ENCODE results near the gene FOXF2.

The FOXF2 gene

DNA sequence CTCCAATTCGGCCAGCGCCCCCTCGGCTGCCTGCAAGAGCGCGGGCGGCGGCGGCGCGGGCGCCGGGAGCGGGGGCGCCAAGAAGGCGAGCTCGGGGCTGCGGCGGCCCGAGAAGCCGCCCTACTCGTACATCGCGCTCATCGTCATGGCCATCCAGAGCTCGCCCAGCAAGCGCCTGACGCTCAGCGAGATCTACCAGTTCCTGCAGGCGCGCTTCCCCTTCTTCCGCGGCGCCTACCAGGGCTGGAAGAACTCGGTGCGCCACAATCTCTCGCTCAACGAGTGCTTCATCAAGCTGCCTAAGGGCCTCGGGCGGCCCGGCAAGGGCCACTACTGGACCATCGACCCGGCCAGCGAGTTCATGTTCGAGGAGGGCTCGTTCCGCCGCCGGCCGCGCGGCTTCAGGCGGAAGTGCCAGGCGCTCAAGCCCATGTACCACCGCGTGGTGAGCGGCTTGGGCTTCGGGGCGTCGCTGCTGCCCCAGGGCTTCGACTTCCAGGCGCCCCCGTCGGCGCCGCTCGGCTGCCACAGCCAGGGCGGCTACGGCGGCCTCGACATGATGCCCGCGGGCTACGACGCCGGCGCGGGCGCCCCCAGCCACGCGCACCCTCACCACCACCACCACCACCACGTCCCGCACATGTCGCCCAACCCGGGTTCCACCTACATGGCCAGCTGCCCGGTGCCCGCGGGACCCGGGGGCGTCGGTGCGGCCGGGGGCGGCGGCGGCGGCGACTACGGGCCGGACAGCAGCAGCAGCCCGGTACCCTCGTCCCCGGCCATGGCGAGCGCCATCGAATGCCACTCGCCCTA, 963 bp downstream of the FOXF2 start:
- peak; percentile 61 for DNase-seq (ENCODE audit: low read depth)
- TF ChIP-seq CTCF (conservative IDR thresholded peaks at IDR 0.05; ENCODE audit: control insufficient read depth, insufficient read depth, low read depth, low read length): no peak
- H3K4me3 ChIP-seq (ENCODE audit: control insufficient read depth, low read depth, low read length): peak overlapping the region; percentile 55

GRCh38 chr6:1390946-1391799, 1.8 kb downstream of the FOXF2 start:
- peak; percentile 49 for DNase-seq (ENCODE audit: low read depth)
- H3K4me3 ChIP-seq (ENCODE audit: control insufficient read depth, low read depth, low read length): peak overlapping the region; percentile 55
- TF ChIP-seq CTCF (conservative IDR thresholded peaks at IDR 0.05; ENCODE audit: control insufficient read depth, insufficient read depth, low read depth, low read length): no peak

- peak overlapping the region; percentile 55 for H3K4me3 ChIP-seq (ENCODE audit: control insufficient read depth, low read depth, low read length)
- no peak for DNase-seq (ENCODE audit: low read depth)
- no peak for TF ChIP-seq CTCF (conservative IDR thresholded peaks at IDR 0.05; ENCODE audit: control insufficient read depth, insufficient read depth, low read depth, low read length)
Observed at GRCh38 chr6:1391800-1392309, 2.5 kb downstream of the FOXF2 start.

DNA sequence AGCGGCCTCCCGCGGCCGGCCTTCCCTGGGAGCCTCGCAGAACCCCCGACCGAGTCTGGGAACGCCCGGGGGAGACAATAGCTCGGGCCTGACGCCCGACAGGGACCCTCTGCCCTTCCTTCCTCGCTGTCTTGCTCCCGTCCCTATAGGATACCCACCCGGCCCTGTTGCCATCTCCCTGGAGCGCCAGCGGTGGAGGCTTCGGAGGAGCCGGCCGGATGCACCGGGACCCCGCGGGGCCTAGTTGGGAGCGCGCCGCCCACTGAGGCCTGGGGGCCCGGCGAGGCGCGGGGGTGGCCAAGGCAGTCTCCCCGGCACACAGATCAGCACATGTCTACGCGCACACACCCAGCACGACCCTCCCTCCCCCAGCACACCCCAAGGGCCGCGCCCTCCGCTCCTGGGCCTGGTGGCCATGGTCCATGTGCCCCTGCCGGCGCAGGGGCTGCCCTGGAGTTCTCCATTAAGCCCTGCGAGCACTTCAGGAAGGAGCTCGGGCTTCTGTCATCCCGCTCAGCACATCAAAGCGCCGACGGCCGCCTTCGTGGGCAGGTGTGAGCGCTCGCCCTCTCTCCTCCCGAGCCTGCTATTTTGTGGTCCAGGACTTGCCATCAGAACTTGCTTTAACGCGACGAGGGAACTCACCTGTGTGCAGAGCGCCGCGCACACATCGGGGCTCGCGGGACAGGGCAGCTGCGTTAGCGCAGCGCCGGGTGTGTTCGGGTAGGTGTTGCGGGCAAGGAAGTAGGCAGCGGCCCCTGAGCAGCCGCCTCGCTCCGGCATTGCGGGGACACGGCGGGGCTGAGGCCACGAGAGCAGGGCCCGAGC, 3.7 kb downstream of the FOXF2 start:
- no peak overlapping the region for H3K4me3 ChIP-seq (ENCODE audit: control insufficient read depth, low read depth, low read length)
- DNase-seq (ENCODE audit: low read depth): no peak
- TF ChIP-seq CTCF (conservative IDR thresholded peaks at IDR 0.05; ENCODE audit: control insufficient read depth, insufficient read depth, low read depth, low read length): no peak

DNA sequence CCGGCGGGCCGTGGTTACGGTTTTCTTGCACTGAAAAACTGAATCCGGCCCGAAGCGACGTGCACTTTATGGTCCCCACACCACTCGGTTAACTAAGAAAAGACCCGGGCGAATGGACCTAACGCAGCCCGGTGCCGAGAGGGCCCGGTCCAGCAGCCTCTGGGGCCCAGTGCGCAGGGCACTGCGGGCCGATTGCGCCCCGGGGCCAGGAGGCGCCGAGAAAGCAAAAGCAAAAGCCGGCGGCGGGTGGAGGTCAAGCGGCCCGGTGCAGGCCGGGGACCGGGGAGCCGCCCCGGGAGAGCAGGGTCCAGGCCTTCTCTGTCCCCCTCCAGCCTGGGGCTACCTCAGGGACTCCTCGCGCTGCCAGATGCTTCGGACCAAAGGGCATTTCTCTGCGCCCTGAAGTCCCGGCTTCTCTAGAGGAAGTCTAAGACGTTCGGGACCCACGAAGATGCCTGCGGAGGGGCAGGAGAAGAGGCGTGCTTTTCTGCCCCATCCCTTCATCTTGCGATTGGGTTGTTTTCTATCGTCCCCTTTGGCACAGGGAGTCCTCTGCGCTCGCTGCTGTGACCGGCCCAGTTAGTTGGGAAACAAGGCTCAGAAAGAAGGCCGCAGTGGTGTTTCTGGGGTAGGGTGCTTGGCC, 4.4 kb downstream of the FOXF2 start:
- DNase-seq (ENCODE audit: low read depth): no peak
- H3K4me3 ChIP-seq (ENCODE audit: control insufficient read depth, low read depth, low read length): no peak overlapping the region
- no peak for TF ChIP-seq CTCF (conservative IDR thresholded peaks at IDR 0.05; ENCODE audit: control insufficient read depth, insufficient read depth, low read depth, low read length)
